HepG2 (cell line): Measurements from ENCODE around the gene DCLK1. TPM values are rescaled to one million over a fixed set of nuclear protein-coding genes. Genes with fewer than 3 reads are reported as not detected.

Experiments used
- ATAC-seq: fragments of 200-7000 bp; cut with Tn5 transposase; 3 replicates; pipeline ENCODE4 v1.9.1; 2020; ENCODE audit warnings: mild to moderate bottlenecking, moderate library complexity
- BruUV-seq: library from RNA; stranded (reverse); fragments of 400-500 nt; replicated peaks from 2 replicates; lab custom pipeline; 2021; lab: Mats Ljungman, UMichigan
- CTCF ChIA-PET: fragments of 300-600 bp; formaldehyde crosslinking; extraction: SDS; loops from one replicate; lab custom pipeline; 2021; ENCODE audit warnings: low total read pairs, inconsistent platforms, low intra/inter-chr PET ratio; lab: Yijun Ruan, JAX
- POLR2A ChIA-PET: fragments of 350-600 bp; sonication (Branson Sonifier 250); formaldehyde crosslinking; loops from one replicate; lab custom pipeline; 2020; ENCODE audit warnings: antibody characterized with exemption, inconsistent platforms; lab: Yijun Ruan, JAX
- DNase-seq: peaks from one replicate; pipeline ENCODE4 v3.0.0-alpha.2; 2015; ENCODE audit warnings: low spot score
- FAIRE-seq: peaks from 3 replicates; lab custom pipeline; 2011; peaks lifted over from hg19 to GRCh38; lab: Jason Lieb, UNC
- H2AFZ ChIP-seq: one replicate; pipeline ENCODE4 v1.6.1; 2011; ENCODE audit warnings: low read length, inconsistent platforms
- H3K27ac ChIP-seq: fragments of 300-600 bp; 3 replicates; pipeline ENCODE4 v1.8.0; 2011; ENCODE audit warnings: mixed run types, mild to moderate bottlenecking, mixed read lengths, low read length, inconsistent platforms; ENCODE audit not compliant: insufficient read depth; ENCODE audit errors: extremely low read length
- H3K27me3 ChIP-seq, 2 experiments: fragments of 200-600 bp in 1 of 2; 2 replicates in 1 of 2; 3 replicates in 1 of 2; pipeline versions ENCODE4 v1.6.0 to v1.8.0; 2011; ENCODE audit warnings: low read length in 2 of 2, mild to moderate bottlenecking in 2 of 2, moderate library complexity in 2 of 2, inconsistent platforms in 1 of 2; ENCODE audit not compliant: insufficient read depth in 2 of 2, control insufficient read depth in 1 of 2
- H3K36me3 ChIP-seq, 2 experiments: fragments of 200-600 bp in 1 of 2; replicated peaks in 1 of 2; 2 replicates in 1 of 2; 3 replicates in 1 of 2; pipeline versions ENCODE4 v1.5.1 to v1.8.0; 2011; ENCODE audit warnings: low read length in 2 of 2, inconsistent platforms in 1 of 2; ENCODE audit not compliant: insufficient read depth in 2 of 2, control insufficient read depth in 1 of 2
- H3K4me1 ChIP-seq: 2 replicates; pipeline ENCODE4 v1.5.1; 2012; ENCODE audit warnings: low read length, inconsistent platforms; ENCODE audit not compliant: insufficient read depth
- H3K4me2 ChIP-seq: 2 replicates; pipeline ENCODE4 v1.6.0; 2011; ENCODE audit warnings: low read depth, low read length, inconsistent platforms
- H3K4me3 ChIP-seq, 3 experiments: fragments of 200-600 bp in 1 of 3; sonication (generic), shearing (Covaris generic) in 1 of 3; replicated peaks in 1 of 3; 2 replicates each; pipeline ENCODE4 v1.5.1; 2011 to 2016; ENCODE audit warnings: low read length in 3 of 3, inconsistent platforms in 2 of 3, low read depth in 2 of 3, mild to moderate bottlenecking in 2 of 3, control low read depth in 1 of 3, mixed read lengths in 1 of 3; ENCODE audit not compliant: insufficient read depth in 1 of 3
- H3K79me2 ChIP-seq: one replicate; pipeline ENCODE4 v1.6.1; 2011; ENCODE audit warnings: low read length, inconsistent platforms; ENCODE audit not compliant: insufficient read depth
- H3K9ac ChIP-seq: 2 replicates; pipeline ENCODE4 v1.6.0; 2011; ENCODE audit warnings: mild to moderate bottlenecking, low read depth, low read length, inconsistent platforms; ENCODE audit not compliant: insufficient read depth
- H3K9me3 ChIP-seq: 2 replicates; pipeline ENCODE4 v1.5.1; 2012; ENCODE audit warnings: mild to moderate bottlenecking, low read length
- H4K20me1 ChIP-seq: 2 replicates; pipeline ENCODE4 v1.6.0; 2011; ENCODE audit warnings: inconsistent platforms, mild to moderate bottlenecking, low read length, moderate library complexity; ENCODE audit not compliant: insufficient read depth
- ARHGAP35 ChIP-seq: sonication (generic); formaldehyde crosslinking; IDR thresholded peaks from 2 replicates; pipeline ENCODE4 v1.9.0; 2022; ENCODE audit warnings: mild to moderate bottlenecking, inconsistent platforms, moderate library complexity, missing genetic modification reagents, borderline replicate concordance
- ATAD3A ChIP-seq: sonication (generic); formaldehyde crosslinking; IDR thresholded peaks from 2 replicates; pipeline ENCODE4 v1.4.0; 2020; ENCODE audit warnings: missing genetic modification reagents
- HHEX ChIP-seq: IDR thresholded peaks from 2 replicates; pipeline ENCODE4 v1.6.1; 2016; ENCODE audit warnings: control low read depth
- HOXA5 ChIP-seq: sonication (generic); formaldehyde crosslinking; IDR thresholded peaks from 2 replicates; pipeline ENCODE4 v1.4.0; 2020; ENCODE audit warnings: missing genetic modification reagents
- KDM3A ChIP-seq: IDR thresholded peaks from 2 replicates; pipeline ENCODE4 v1.6.1; 2018; ENCODE audit warnings: low read depth, missing compliant biosample characterization
- MEIS1 ChIP-seq: sonication (generic); formaldehyde crosslinking; IDR thresholded peaks from 2 replicates; pipeline ENCODE4 v1.9.0; 2021; ENCODE audit warnings: mild to moderate bottlenecking, missing genetic modification reagents, moderate library complexity, borderline replicate concordance
- MTF1 ChIP-seq: sonication (generic); formaldehyde crosslinking; IDR thresholded peaks from 2 replicates; pipeline ENCODE4 v1.5.0; 2020; ENCODE audit warnings: missing genetic modification reagents
- PAWR ChIP-seq: sonication (generic); formaldehyde crosslinking; IDR thresholded peaks from 2 replicates; pipeline ENCODE4 v1.4.0; 2020; ENCODE audit warnings: missing genetic modification reagents, mild to moderate bottlenecking, borderline replicate concordance
- TARDBP ChIP-seq: sonication (generic); formaldehyde crosslinking; IDR thresholded peaks from 2 replicates; pipeline ENCODE4 v1.8.0; 2022; ENCODE audit warnings: mild to moderate bottlenecking, missing genetic modification reagents
- ZEB1 ChIP-seq: IDR thresholded peaks from 2 replicates; pipeline ENCODE4 v1.6.1; 2012; ENCODE audit warnings: mild to moderate bottlenecking, low read depth, inconsistent platforms; ENCODE audit not compliant: insufficient replicate concordance
- ZNF101 ChIP-seq: sonication (generic); formaldehyde crosslinking; IDR thresholded peaks from 2 replicates; pipeline ENCODE4 v1.4.0; 2020; ENCODE audit warnings: mild to moderate bottlenecking, low read depth, missing genetic modification reagents, borderline replicate concordance
- WGBS: methylation state at CpG from one replicate; pipeline ENCODE4 v1.1.6; 2017; ENCODE audit warnings: low lambda C conversion rate; 5-methylcytosine and 5-hydroxymethylcytosine counted together
- in situ Hi-C: cut with HindIII; loops from 2 replicates; pipeline ENCODE4 v1.10.0; 2017; ENCODE audit warnings: low pct_unique_long_range_greater_than_20kb; ENCODE audit not compliant: extremely low pct_ligation_motif_present
- intact Hi-C: fragments of 100-400 bp; cut with micrococcal nuclease; formaldehyde crosslinking; loops from one replicate; pipeline ENCODE4 v1.10.0; 2022; ENCODE audit not compliant: unreplicated experiment
- polyA plus RNA-seq, 8 experiments: library from polyadenylated mRNA; depleted of rRNA in 3 of 8; stranded (reverse) in 7 of 8; unstranded in 1 of 8; fragments of >200 nt; fragmentation: Illumina TruSeq in 4 of 8; extraction: Trizol in 4 of 8; gene quantifications; 2 replicates each; pipeline versions ENCODE4 v1.2.1 to v1.2.3, GENCODE V29; 2011 to 2016; ENCODE audit warnings: low read depth in 4 of 8, missing spikeins in 1 of 8, mixed read lengths in 1 of 8; ENCODE audit not compliant: insufficient read depth in 1 of 8
- total RNA-seq, 5 experiments: library from RNA; depleted of rRNA; stranded (reverse); fragments of >200 nt; fragmentation: Illumina TruSeq; extraction: Trizol; gene quantifications; 2 replicates each; pipeline ENCODE4 v1.2.3, GENCODE V29; 2016; ENCODE audit warnings: low read depth in 1 of 5
- TF ChIP-seq, protein P1 (sequence below): sonication (generic); formaldehyde crosslinking; IDR thresholded peaks from 2 replicates; pipeline ENCODE4 v1.4.0; 2020; ENCODE audit warnings: missing genetic modification reagents, low read depth, mild to moderate bottlenecking, borderline replicate concordance
- TF ChIP-seq, protein P2 (sequence below): sonication (generic); formaldehyde crosslinking; IDR thresholded peaks from 2 replicates; pipeline ENCODE4 v1.5.0; 2020; ENCODE audit warnings: missing genetic modification reagents, mild to moderate bottlenecking, borderline replicate concordance
- TF ChIP-seq, protein P3 (sequence below): sonication (generic); formaldehyde crosslinking; IDR thresholded peaks from 2 replicates; pipeline ENCODE4 v1.4.0; 2020; ENCODE audit warnings: mild to moderate bottlenecking, missing genetic modification reagents
- TF ChIP-seq, protein P4 (sequence below): IDR thresholded peaks from 2 replicates; pipeline ENCODE4 v1.6.1; 2016; ENCODE audit warnings: missing compliant biosample characterization, missing genetic modification reagents, borderline replicate concordance

DCLK1 gene
- total and polyA plus RNA-seq, 2 of the 13 experiments (the other 11 are each of a cell fraction or from before 2014, with no cell fraction given): not detected

DNA sequence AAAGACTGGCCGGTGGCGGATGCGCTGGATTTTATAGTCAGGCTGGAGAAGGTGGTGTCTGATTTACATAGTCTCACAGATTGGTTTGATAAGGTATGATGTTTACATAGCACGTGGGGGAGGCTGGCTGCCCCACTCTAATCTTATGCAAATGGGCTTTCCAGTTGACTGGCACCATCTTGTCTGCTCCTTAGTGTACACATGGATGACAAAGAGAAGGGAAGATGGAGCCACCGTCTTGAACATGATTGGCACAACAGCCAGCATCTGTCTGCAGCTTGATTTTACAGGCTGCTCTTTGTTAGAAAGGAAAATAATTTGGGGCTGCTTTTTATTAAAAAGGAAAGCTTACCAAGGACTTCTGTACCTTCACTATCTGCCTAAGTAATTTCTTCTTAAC lies 389.5 kb downstream of the DCLK1 start:
- ChIA-PET POLR2A (no interaction called here), CTCF (no interaction called here)
- no peaks in the 10 kb centered on the region for H3K9me3 ChIP-seq
- intact Hi-C loops (no loop called here), in situ Hi-C loops (no loop called here)
- H2AFZ ChIP-seq: no peak overlapping the region
- no peaks in the 10 kb centered on the region for H3K36me3 ChIP-seq
- H3K79me2 ChIP-seq: no peaks in the 10 kb centered on the region
- no peak overlapping the region for H3K4me3 ChIP-seq
- H4K20me1 ChIP-seq: no peaks in the 10 kb centered on the region
- FAIRE-seq (no peak), ATAC-seq (no peak), DNase-seq (no peak)
- H3K27me3 ChIP-seq: no peaks in the 10 kb centered on the region
- H3K27ac ChIP-seq: no peak overlapping the region
- BruUV-seq: no TSS peak
- H3K9ac ChIP-seq: no peak overlapping the region
- H3K4me2 ChIP-seq: no peak overlapping the region
- H3K4me1 ChIP-seq: no peaks in the 10 kb centered on the region
- whole genome bisulfite sequencing: 61% methylated on average over 5 of the region's 5 CpGs
- TF ChIP-seq, protein P1, sequence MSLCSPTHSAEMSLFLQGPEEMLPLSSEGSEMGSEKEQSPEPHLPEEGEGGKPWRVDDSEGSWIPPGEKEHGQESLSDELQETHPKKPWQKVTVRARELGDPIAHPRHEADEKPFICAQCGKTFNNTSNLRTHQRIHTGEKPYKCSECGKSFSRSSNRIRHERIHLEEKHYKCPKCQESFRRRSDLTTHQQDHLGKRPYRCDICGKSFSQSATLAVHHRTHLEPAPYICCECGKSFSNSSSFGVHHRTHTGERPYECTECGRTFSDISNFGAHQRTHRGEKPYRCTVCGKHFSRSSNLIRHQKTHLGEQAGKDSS (CRISPR knock-in tag): no peak
- TF ChIP-seq, protein P2, sequence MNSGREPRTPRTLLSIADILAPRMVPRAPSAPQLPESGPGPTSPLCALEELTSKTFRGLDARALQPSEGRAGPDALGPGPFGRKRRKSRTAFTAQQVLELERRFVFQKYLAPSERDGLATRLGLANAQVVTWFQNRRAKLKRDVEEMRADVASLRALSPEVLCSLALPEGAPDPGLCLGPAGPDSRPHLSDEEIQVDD (CRISPR knock-in tag): no peak
- TF ChIP-seq ATAD3A (CRISPR knock-in tag) (no peak), HOXA5 (CRISPR knock-in tag) (no peak), ZNF101 (no peak), ZEB1 (no peak), PAWR (CRISPR knock-in tag) (no peak), KDM3A (CRISPR knock-in tag) (no peak), MEIS1 (CRISPR knock-in tag) (no peak), TARDBP (no peak), MTF1 (CRISPR knock-in tag) (no peak), HHEX (CRISPR knock-in tag) (no peak), ARHGAP35 (CRISPR knock-in tag) (no peak)
- TF ChIP-seq, protein P3, sequence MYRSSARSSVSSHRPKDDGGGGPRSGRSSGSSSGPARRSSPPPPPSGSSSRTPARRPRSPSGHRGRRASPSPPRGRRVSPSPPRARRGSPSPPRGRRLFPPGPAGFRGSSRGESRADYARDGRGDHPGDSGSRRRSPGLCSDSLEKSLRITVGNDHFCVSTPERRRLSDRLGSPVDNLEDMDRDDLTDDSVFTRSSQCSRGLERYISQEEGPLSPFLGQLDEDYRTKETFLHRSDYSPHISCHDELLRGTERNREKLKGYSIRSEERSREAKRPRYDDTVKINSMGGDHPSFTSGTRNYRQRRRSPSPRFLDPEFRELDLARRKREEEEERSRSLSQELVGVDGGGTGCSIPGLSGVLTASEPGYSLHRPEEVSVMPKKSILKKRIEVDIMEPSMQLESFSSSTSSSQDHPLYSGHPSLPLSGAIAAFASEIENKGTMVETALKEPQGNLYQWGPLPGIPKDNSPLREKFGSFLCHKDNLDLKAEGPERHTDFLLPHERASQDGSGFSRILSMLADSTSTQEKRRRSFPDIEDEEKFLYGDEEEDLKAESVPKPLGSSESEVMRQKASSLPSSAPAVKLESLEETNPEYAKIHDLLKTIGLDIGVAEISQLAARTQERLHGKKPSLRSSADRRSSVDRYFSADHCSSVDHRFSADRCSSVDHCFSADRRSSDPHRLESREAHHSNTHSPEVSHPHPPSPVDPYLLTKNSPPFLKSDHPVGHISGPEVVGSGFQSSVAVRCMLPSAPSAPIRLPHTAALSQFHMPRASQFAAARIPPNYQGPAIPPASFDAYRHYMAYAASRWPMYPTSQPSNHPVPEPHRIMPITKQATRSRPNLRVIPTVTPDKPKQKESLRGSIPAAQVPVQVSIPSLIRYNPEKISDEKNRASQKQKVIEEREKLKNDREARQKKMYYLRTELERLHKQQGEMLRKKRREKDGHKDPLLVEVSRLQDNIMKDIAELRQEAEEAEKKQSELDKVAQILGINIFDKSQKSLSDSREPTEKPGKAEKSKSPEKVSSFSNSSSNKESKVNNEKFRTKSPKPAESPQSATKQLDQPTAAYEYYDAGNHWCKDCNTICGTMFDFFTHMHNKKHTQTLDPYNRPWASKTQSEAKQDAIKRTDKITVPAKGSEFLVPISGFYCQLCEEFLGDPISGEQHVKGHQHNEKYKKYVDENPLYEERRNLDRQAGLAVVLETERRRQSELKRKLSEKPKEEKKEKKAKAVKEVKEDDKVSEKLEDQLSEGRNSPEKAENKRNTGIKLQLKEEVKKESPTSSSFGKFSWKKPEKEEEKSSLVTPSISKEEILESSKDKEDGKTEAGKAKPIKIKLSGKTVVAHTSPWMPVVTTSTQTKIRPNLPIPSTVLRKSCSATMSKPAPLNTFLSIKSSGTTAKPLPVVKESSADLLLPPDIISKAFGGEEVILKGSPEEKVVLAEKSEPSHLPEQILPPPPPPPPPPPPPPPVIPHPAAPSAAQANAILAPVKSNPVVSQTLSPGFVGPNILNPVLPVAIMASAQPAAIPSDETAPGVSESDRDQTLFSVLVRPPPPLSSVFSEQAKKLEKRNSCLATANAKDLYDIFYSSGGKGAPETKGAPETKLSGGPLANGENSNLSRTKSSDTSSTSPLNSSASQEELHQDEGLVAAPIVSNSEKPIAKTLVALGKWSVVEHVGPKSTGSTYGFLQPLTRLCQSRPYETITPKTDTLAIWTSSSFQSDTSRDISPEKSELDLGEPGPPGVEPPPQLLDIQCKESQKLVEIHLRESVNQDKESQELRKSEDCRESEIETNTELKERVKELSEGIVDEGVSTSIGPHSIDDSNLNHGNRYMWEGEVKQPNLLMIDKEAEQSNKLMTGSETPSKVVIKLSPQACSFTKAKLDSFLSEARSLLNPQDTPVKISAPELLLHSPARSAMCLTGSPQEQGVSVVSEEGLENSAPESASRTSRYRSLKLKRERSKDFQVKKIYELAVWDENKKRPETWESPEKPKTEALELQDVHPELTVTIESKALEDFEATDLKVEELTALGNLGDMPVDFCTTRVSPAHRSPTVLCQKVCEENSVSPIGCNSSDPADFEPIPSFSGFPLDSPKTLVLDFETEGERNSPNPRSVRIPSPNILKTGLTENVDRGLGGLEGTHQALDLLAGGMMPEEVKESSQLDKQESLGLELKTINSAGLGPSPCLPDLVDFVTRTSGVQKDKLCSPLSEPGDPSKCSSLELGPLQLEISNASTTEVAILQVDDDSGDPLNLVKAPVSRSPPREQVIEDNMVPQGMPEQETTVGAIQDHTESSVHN (CRISPR knock-in tag): no peak
- TF ChIP-seq, protein P4, sequence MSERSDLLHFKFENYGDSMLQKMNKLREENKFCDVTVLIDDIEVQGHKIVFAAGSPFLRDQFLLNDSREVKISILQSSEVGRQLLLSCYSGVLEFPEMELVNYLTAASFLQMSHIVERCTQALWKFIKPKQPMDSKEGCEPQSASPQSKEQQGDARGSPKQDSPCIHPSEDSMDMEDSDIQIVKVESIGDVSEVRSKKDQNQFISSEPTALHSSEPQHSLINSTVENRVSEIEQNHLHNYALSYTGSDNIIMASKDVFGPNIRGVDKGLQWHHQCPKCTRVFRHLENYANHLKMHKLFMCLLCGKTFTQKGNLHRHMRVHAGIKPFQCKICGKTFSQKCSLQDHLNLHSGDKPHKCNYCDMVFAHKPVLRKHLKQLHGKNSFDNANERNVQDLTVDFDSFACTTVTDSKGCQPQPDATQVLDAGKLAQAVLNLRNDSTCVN (CRISPR knock-in tag): no peak
